ENCODE results near the gene GOT2. TPM values are rescaled to one million over a fixed set of nuclear protein-coding genes. Genes with fewer than 3 reads are reported as not detected.

Gene GOT2
- total and polyA plus RNA-seq, 2 donors (not counting 3 experiments of a cell fraction or from before 2014, with no cell fraction given), result 53.4 to 127 TPM

DNA sequence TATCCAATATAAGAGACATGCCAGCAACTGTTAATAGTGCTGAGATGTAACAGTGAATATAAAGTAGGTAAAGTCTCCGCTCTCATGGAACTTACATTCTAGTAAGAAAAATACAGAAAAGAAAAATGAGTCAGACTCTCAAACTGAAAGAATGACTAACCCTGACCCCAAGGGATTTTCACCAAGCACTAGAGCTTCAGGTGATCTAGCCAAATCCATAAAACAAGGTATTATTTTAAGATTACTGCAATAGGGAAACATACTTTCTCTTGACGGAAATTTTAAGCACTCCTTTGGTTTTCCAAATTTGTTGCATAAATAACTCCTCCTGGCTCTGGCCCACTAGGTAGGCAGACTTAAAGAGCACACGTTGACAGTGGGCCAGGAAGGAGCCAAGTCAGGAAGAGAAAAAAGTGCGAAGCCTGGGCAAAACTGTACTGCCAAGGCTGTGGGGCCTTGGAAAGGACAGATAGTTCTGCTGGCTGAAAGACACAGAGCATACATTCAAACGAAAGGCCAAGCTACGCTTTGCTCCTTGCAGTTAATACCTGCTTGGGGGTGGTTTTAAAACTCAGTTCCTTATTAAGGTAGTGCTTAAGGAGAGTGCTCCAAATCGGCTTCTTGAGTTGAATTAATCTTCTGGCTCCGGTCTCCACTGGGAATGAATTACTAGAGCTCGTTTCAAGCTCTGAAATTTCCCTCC lies 1.4 kb downstream of the GOT2 start:
- CTCF ChIA-PET, result interaction anchor here (0.7 to 6.5 kb wide), 2 partner anchors 23 to 43 kb away, joined by 3 to 64 read pairs; no protein-coding TSS in a partner anchor
- peak overlapping the region; percentile 63 to 84 (median 72) for H3K4me3 ChIP-seq (replicated peaks in 1 of 3; ENCODE audit: insufficient read depth in 1 of 3, low read depth in 1 of 3, low read length in 3 of 3)
- H3K79me2 ChIP-seq (ENCODE audit: control insufficient read depth, insufficient read depth, low read length), result peaks cover 63% of the 10 kb centered on the region
- peak overlapping the region; percentile 98 for H3K27ac ChIP-seq (ENCODE audit: insufficient read depth, low read depth, low read length)
- DNase-seq (ENCODE audit: low read depth, low spot score) (peak; percentile 31), FAIRE-seq (no peak)
- no peaks in the 10 kb centered on the region for H4K20me1 ChIP-seq (replicated peaks; ENCODE audit: control insufficient read depth, extremely low read depth, insufficient read depth, low read length)
- H3K4me1 ChIP-seq (ENCODE audit: control insufficient read depth, extremely low read depth, insufficient read depth, low read length), result peaks cover 26% of the 10 kb centered on the region
- H3K36me3 ChIP-seq (ENCODE audit: control insufficient read depth in 2 of 2, extremely low read depth in 1 of 2, insufficient read depth in 2 of 2, low read length in 2 of 2), result no peaks in the 10 kb centered on the region
- peak overlapping the region; percentile 82 for H3K4me2 ChIP-seq (ENCODE audit: insufficient read depth, low read length)
- POLR2A ChIA-PET, result no interaction called here
- H3K9ac ChIP-seq (replicated peaks; ENCODE audit: extremely low read depth, insufficient read depth, low read length), result peak overlapping the region; percentile 70
- dilution Hi-C loops (cut with MboI; ENCODE audit: extremely low pct_ligation_motif_present, low sequenced_read_pairs), result no loop called here
- H3K27me3 ChIP-seq (ENCODE audit: control insufficient read depth in 2 of 2, insufficient read depth in 2 of 2, low read length in 2 of 2), result no peaks in the 10 kb centered on the region
- TF ChIP-seq EZH2 (IDR thresholded peaks at IDR 0.05; ENCODE audit: borderline replicate concordance, low read depth, low read length, severe bottlenecking) (no peak), POLR2AphosphoS5 (IDR thresholded peaks at IDR 0.05; ENCODE audit: insufficient read depth, low read depth, low read length) (no peak), FOS (IDR thresholded peaks at IDR 0.05; ENCODE audit: borderline replicate concordance, insufficient read depth, low read length) (peak; percentile 51), JUN (IDR thresholded peaks at IDR 0.05; ENCODE audit: borderline replicate concordance, insufficient read depth, insufficient read length, low read depth) (no peak), GATA2 (IDR thresholded peaks at IDR 0.05; ENCODE audit: insufficient read depth, insufficient read length, low read depth, low read length) (no peak)
- BruUV-seq (replicated peaks), result no TSS peak
- H3K9me1 ChIP-seq (replicated peaks; ENCODE audit: control insufficient read depth, extremely low read depth, insufficient read depth, low read length), result no peaks in the 10 kb centered on the region
- no peaks in the 10 kb centered on the region for H3K9me3 ChIP-seq (replicated peaks; ENCODE audit: control insufficient read depth, insufficient read depth, low read length)
- no peak overlapping the region for H2AFZ ChIP-seq (ENCODE audit: low read depth, low read length)
- intact Hi-C loops (cut with micrococcal nuclease), result no loop called here

DNA sequence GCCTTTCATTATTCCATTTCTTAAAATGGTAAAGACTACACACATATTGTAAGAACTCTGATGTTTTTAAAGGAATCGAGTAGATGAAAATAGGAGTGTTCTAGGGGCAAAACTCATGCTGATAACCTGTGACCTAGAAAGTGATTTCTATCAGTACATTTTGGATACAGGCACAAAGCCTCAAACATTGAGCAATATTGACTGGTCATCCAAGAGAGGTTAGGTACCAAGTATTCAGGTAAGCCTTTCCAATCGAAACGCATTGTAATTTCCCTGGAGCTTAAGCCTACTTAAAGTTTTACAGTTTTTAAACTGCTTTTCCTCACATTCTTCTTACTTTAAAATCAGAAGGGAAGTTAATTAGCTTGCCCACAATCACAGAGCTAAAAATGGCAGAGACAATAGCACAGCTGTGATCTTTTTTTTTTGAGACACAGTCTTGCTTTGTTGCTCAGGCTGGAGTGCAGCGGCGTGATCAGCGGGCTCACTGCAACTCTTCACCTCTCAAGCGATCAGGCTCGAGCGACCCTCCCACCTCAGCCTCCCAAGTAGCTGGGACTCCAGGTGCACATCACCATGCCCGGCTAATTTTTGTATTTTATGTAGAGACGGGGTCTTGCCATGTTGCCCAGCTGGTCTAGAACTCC lies 3.3 kb downstream of the GOT2 start:
- Histone ChIP-seq H3K36me3 (ENCODE audit: control insufficient read depth in 2 of 2, extremely low read depth in 1 of 2, insufficient read depth in 2 of 2, low read length in 2 of 2) (no peaks in the 10 kb centered on the region), H3K27ac (ENCODE audit: insufficient read depth, low read depth, low read length) (no peak overlapping the region), H3K4me1 (ENCODE audit: control insufficient read depth, extremely low read depth, insufficient read depth, low read length) (peaks cover 24% of the 10 kb centered on the region), H3K79me2 (ENCODE audit: control insufficient read depth, insufficient read depth, low read length) (peaks cover 73% of the 10 kb centered on the region), H3K4me3 (replicated peaks in 1 of 3; ENCODE audit: insufficient read depth in 1 of 3, low read depth in 1 of 3, low read length in 3 of 3) (no peak overlapping the region), H3K9ac (replicated peaks; ENCODE audit: extremely low read depth, insufficient read depth, low read length) (no peak overlapping the region), H2AFZ (ENCODE audit: low read depth, low read length) (no peak overlapping the region), H3K9me1 (replicated peaks; ENCODE audit: control insufficient read depth, extremely low read depth, insufficient read depth, low read length) (no peaks in the 10 kb centered on the region), H3K4me2 (ENCODE audit: insufficient read depth, low read length) (no peak overlapping the region), H3K9me3 (replicated peaks; ENCODE audit: control insufficient read depth, insufficient read depth, low read length) (no peaks in the 10 kb centered on the region), H4K20me1 (replicated peaks; ENCODE audit: control insufficient read depth, extremely low read depth, insufficient read depth, low read length) (no peaks in the 10 kb centered on the region), H3K27me3 (ENCODE audit: control insufficient read depth in 2 of 2, insufficient read depth in 2 of 2, low read length in 2 of 2) (no peaks in the 10 kb centered on the region)
- ChIA-PET POLR2A (no interaction called here), CTCF (interaction anchor here (6.5 kb wide), 1 partner anchor 25 kb away, joined by 64 read pairs; no protein-coding TSS in a partner anchor)
- no peak for FAIRE-seq
- dilution Hi-C loops (cut with MboI; ENCODE audit: extremely low pct_ligation_motif_present, low sequenced_read_pairs) (no loop called here), intact Hi-C loops (cut with micrococcal nuclease) (no loop called here)
- TF ChIP-seq POLR2AphosphoS5 (IDR thresholded peaks at IDR 0.05; ENCODE audit: insufficient read depth, low read depth, low read length) (no peak), GATA2 (IDR thresholded peaks at IDR 0.05; ENCODE audit: insufficient read depth, insufficient read length, low read depth, low read length) (no peak), EZH2 (IDR thresholded peaks at IDR 0.05; ENCODE audit: borderline replicate concordance, low read depth, low read length, severe bottlenecking) (no peak), MYC (IDR thresholded peaks at IDR 0.05; ENCODE audit: low read depth, low read length) (no peak), POLR2A (IDR thresholded peaks at IDR 0.05; ENCODE audit: low read depth, low read length) (no peak), FOS (IDR thresholded peaks at IDR 0.05; ENCODE audit: borderline replicate concordance, insufficient read depth, low read length) (no peak), JUN (IDR thresholded peaks at IDR 0.05; ENCODE audit: borderline replicate concordance, insufficient read depth, insufficient read length, low read depth) (no peak)
- TF ChIP-seq, protein P1, sequence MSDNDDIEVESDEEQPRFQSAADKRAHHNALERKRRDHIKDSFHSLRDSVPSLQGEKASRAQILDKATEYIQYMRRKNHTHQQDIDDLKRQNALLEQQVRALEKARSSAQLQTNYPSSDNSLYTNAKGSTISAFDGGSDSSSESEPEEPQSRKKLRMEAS (IDR thresholded peaks at IDR 0.05; ENCODE audit: insufficient read depth, insufficient read length), result no peak
- TF ChIP-seq, protein P2, sequence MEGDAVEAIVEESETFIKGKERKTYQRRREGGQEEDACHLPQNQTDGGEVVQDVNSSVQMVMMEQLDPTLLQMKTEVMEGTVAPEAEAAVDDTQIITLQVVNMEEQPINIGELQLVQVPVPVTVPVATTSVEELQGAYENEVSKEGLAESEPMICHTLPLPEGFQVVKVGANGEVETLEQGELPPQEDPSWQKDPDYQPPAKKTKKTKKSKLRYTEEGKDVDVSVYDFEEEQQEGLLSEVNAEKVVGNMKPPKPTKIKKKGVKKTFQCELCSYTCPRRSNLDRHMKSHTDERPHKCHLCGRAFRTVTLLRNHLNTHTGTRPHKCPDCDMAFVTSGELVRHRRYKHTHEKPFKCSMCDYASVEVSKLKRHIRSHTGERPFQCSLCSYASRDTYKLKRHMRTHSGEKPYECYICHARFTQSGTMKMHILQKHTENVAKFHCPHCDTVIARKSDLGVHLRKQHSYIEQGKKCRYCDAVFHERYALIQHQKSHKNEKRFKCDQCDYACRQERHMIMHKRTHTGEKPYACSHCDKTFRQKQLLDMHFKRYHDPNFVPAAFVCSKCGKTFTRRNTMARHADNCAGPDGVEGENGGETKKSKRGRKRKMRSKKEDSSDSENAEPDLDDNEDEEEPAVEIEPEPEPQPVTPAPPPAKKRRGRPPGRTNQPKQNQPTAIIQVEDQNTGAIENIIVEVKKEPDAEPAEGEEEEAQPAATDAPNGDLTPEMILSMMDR (IDR thresholded peaks at IDR 0.05; ENCODE audit: extremely low read depth in 1 of 2, insufficient read depth in 1 of 2, low read depth in 1 of 2, low read length in 2 of 2), result no peak
- no peak for DNase-seq (ENCODE audit: low read depth, low spot score)
- no TSS peak for BruUV-seq (replicated peaks)

All from endothelial cell of umbilical vein (primary cell).